GM12801 (cell line): ENCODE results near the gene UCK2.

Experiments
- TF ChIP-seq, protein P1 (sequence below): IDR thresholded peaks from one replicate; pipeline ENCODE4 v1.5.1; 2011; ENCODE audit warnings: control low read depth; ENCODE audit not compliant: insufficient read length; ENCODE audit errors: extremely low read depth

UCK2 gene

DNA sequence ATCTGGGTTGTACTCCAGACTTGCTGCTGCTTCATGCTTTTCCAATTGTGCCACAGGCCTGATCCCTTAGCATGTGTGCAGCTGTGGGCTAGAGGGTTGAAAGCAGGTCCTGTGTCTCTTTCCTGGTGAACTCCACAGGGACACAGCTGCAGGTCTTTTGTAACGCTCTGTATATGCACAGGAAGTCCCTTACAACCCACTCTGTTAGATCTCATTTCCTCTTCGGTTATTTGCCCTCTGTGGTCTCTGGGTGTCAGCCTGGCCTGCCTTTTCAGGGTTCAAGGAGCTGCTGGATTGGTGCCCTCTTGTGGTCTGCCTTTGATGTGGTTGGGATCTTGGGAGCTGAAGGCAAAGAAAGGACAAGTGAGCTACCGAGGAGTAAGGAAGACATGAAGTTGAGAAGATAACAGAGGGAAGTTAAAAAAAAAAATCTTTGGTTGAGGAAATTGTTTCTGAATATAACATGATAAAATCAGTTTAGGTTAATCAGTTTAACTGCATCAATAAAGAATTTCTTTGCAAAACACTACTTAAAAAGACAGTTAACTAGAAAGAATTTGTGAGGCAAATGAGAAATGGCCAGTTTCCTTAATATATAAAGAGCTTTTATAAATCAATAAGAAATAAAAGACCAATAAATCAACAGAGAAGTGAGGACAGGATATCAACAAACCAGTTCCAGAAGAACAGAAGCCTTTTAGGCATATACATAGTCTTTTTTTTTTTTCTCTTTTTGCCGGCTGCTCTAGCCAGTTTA, 44.1 kb downstream of the UCK2 start:
- TF ChIP-seq, protein P1, sequence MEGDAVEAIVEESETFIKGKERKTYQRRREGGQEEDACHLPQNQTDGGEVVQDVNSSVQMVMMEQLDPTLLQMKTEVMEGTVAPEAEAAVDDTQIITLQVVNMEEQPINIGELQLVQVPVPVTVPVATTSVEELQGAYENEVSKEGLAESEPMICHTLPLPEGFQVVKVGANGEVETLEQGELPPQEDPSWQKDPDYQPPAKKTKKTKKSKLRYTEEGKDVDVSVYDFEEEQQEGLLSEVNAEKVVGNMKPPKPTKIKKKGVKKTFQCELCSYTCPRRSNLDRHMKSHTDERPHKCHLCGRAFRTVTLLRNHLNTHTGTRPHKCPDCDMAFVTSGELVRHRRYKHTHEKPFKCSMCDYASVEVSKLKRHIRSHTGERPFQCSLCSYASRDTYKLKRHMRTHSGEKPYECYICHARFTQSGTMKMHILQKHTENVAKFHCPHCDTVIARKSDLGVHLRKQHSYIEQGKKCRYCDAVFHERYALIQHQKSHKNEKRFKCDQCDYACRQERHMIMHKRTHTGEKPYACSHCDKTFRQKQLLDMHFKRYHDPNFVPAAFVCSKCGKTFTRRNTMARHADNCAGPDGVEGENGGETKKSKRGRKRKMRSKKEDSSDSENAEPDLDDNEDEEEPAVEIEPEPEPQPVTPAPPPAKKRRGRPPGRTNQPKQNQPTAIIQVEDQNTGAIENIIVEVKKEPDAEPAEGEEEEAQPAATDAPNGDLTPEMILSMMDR = no peak

DNA sequence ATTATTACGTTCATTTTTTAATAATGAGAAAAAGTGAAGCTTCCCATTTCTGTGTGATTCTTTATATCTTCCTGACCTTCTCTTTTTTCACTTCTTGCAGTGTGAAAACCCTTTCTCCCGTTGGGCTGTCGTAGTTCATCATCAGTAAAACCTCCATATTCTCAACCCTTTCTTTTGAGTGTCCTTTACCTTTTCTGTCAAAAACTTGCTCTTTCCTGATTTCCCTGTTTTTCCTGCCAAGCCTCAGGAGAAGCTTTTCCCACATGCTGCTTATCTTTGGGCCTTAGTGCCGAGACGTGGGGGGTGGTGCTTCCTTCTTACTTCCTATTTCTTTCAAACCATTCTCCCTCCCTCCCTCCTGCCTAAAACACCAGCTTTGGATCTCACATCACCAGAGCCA, 46.1 kb downstream of the UCK2 start:
- TF ChIP-seq, protein P1 = no peak

DNA sequence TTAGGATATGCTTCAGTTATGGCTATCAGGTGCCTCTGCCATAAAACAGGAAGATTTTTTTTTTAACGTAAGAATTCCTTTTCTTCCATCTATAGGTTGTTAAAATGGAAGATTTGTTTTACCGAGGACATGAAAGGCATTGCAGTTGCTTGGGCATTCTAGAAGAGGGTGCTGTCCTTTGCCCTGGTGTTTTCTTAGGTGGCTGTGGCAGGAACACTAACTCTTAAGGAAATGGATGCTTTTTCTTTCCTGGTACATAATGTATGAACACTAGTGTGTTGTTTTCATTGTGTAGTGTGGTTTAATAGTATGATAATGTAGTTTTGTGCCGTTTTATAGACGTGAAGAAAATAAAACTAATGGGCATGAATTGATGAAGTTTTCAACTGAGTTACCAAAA, 47.2 kb downstream of the UCK2 start:
- TF ChIP-seq, protein P1 = no peak

DNA sequence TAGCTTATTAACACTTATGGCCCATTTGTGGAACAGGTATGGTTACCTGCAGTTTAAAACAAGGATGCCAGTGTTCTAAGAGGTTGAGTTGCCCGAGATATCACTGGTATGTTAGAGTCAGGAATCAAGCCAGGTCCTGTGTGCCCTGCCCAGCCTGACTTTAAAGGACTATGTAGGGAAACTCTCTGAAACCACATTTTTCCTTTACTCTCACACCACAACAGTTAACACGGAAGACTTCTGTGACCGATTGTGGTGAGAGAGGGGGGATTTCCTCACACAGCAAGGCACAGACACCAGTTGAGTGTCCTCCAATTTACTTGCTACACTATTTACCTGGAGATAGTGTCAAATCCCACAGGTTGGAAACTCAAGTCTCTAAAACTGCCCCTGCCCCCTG, 47.8 kb downstream of the UCK2 start:
- TF ChIP-seq, protein P1 = no peak

DNA sequence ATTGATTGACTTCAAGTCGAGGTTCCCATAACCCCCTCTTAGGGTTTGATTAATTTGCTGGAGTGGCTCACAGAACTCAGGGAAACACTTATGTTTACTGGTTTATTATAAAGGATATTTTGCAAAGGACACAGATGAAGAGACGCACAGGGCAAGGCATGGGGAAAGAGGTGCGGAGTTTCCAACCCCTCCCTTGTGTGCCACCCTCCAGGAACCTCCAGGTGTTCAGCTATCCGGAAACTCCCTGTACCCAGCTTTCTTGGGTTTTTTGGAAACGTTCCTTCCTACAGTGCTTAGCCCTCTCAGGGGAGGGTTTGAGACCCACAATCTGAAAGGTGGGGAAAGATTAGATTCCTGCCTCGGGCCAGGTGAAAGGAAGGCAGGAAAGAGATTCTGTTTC, 48.2 kb downstream of the UCK2 start:
- TF ChIP-seq, protein P1 = no peak

DNA sequence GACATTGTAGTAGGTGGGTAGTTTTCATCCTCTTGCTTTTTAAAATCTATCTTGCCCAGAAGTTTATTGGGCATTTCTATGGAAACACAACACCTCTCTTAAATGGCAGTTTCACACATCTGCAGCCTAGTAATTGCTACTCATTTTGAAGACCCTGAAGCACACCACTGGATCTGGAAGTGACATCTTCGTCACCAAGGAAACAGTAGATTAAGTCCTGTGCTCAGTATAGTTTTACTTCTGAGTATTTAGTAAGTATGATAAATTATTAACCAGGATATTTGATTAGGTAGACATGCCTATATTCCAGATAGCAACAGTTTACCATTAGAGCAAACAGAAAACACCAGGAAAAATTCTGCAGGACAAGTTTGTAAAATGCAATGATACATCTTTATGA, 48.7 kb downstream of the UCK2 start:
- TF ChIP-seq, protein P1 = no peak

DNA sequence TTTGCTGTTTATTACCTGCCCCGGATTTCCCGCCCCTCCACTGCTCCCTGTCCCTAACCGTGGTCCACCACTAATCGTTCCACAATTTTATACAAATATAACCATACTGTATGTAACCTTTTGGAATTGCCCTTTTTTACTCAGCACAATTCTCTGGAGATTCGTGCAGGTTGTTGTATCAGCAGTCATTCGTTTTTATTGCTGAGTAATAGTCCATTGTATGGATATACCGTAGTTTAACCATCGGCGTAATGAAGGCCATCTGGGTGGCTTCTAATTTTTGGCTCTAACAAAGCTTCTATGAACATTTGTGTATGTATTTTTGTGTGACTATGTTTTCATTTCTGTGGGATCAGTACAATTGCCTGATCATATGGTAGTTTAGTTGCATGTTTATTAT, 50.0 kb downstream of the UCK2 start:
- TF ChIP-seq, protein P1 = no peak
